Measurements from ENCODE around the gene IKZF4. TPM values are rescaled to one million over a fixed set of nuclear protein-coding genes. Genes with fewer than 3 reads are reported as not detected.

The IKZF4 gene
- total and polyA plus RNA-seq, 2 experiments from 2014 or later, result 4.6 to 9.0 TPM

GRCh38 chr12:56011509-56012090 is 9.2 kb upstream of the IKZF4 start:
- Histone ChIP-seq H3F3A (replicated peaks; ENCODE audit: low read depth) (0 out of 2 replicates have a peak, but pooled peaks cover 7% of the 10 kb centered on the region), H3K36me3 (ENCODE audit: insufficient read depth) (no peaks in the 10 kb centered on the region), H3K79me2 (replicated peaks; ENCODE audit: insufficient read depth) (no peaks in the 10 kb centered on the region), H3K27me3 (ENCODE audit: insufficient read depth) (no peaks in the 10 kb centered on the region), H3K4me2 (no peak overlapping the region), H3K4me1 (ENCODE audit: insufficient read depth) (peaks cover 5% of the 10 kb centered on the region), H3K9me2 (ENCODE audit: insufficient read depth) (no peaks in the 10 kb centered on the region), H3K4me3 (no peak overlapping the region), H2AFZ (no peak overlapping the region), H3K27ac (ENCODE audit: low read depth) (no peak overlapping the region), H4K20me1 (replicated peaks; ENCODE audit: insufficient read depth) (no peaks in the 10 kb centered on the region)
- peaks cover 5% of the 10 kb centered on the region; the same call in 1 of the 3 replicates for H3K36me3 Mint-ChIP-seq (ENCODE audit: low read depth)
- TF ChIP-seq ZNF462 (CRISPR knock-in tag; IDR thresholded peaks at IDR 0.05), result no peak
- no peak for TF ChIP-seq ZNF331 (CRISPR knock-in tag; IDR thresholded peaks at IDR 0.05; ENCODE audit: low read depth)
- no peak for TF ChIP-seq POLR2AphosphoS5 (IDR thresholded peaks at IDR 0.05; ENCODE audit: low read depth)
- TF ChIP-seq CREB1 (CRISPR knock-in tag; IDR thresholded peaks at IDR 0.05; ENCODE audit: low read depth), result no peak
- TF ChIP-seq EZH2 (IDR thresholded peaks at IDR 0.05; ENCODE audit: low read depth, unreplicated experiment), result no peak
- no peak for TF ChIP-seq STAT1 (IDR thresholded peaks at IDR 0.05; ENCODE audit: unreplicated experiment)
- no peak for TF ChIP-seq ETS1 (IDR thresholded peaks at IDR 0.05)
- no peak for TF ChIP-seq EZH2phosphoT487 (IDR thresholded peaks at IDR 0.05; ENCODE audit: unreplicated experiment)
- TF ChIP-seq JUNB (IDR thresholded peaks at IDR 0.05; ENCODE audit: unreplicated experiment), result no peak
- no peak for TF ChIP-seq REST (IDR thresholded peaks at IDR 0.05; ENCODE audit: unreplicated experiment)
- no peak for TF ChIP-seq CTCF (conservative IDR thresholded peaks at IDR 0.05; ENCODE audit: low read depth in 2 of 2)
- TF ChIP-seq ZNF114 (CRISPR knock-in tag; IDR thresholded peaks at IDR 0.05), result no peak
- TF ChIP-seq NANOG (IDR thresholded peaks at IDR 0.05; ENCODE audit: borderline replicate concordance), result no peak
- ATAC-seq, result no peak
- H3K27me3 Mint-ChIP-seq (ENCODE audit: insufficient read depth, low read depth, poor library complexity), result peaks cover 14% of the 10 kb centered on the region
- H3K4me1 Mint-ChIP-seq, result peaks cover 9% of the 10 kb centered on the region
- no peak overlapping the region for H3K4me3 Mint-ChIP-seq
- no peaks in the 10 kb centered on the region for H3K9me3 Mint-ChIP-seq
- no peak for DNase-seq (ENCODE audit: low spot score)
- no peak overlapping the region for H3K27ac Mint-ChIP-seq
